K562 (cell line): ENCODE results near the gene APOL2. TPM values are rescaled to one million over a fixed set of nuclear protein-coding genes. Genes with fewer than 3 reads are reported as not detected.

ENCODE experiments used
- ATAC-seq: fragments of 200-7000 bp; cut with Tn5 transposase; 3 replicates; pipeline ENCODE4 v1.9.1; 2020; ENCODE audit warnings: moderate library complexity
- BruUV-seq: library from RNA; stranded (reverse); fragments of 400-500 nt; replicated peaks from 2 replicates; lab custom pipeline; 2021; lab: Mats Ljungman, UMichigan
- CTCF ChIA-PET: fragments of 300-600 bp; formaldehyde crosslinking; extraction: SDS; loops from one replicate; lab custom pipeline; 2021; ENCODE audit warnings: low intra/inter-chr PET ratio; lab: Yijun Ruan, JAX
- POLR2A ChIA-PET: fragments of 300-600, 350-650 bp; sonication (Branson Sonifier 250); formaldehyde crosslinking; extraction: SDS; loops from one replicate; lab custom pipeline; 2021; ENCODE audit warnings: antibody characterized with exemption, inconsistent platforms; lab: Yijun Ruan, JAX
- DNase-seq, 4 experiments: peaks; one replicate each; pipeline versions ENCODE4 v3.0.0 to v3.0.0-alpha.2; 2011 to 2018; ENCODE audit warnings: low spot score in 3 of 4, mixed read lengths in 3 of 4; ENCODE audit errors: extremely low read depth in 1 of 4
- FAIRE-seq: peaks from 2 replicates; lab custom pipeline; 2011; peaks lifted over from hg19 to GRCh38; lab: Jason Lieb, UNC
- H2AFZ ChIP-seq: 2 replicates; pipeline ENCODE4 v1.6.0; 2011; ENCODE audit warnings: low read depth, low read length, control low read depth, inconsistent platforms
- H3K27ac ChIP-seq: fragments of 200-600 bp; 3 replicates; pipeline ENCODE4 v1.8.0; 2011; ENCODE audit warnings: low read depth, mild to moderate bottlenecking, control low read depth, inconsistent platforms, low read length, moderate library complexity, mixed read lengths; ENCODE audit errors: extremely low read depth
- H3K27me3 ChIP-seq, 2 experiments: fragments of 300-600 bp in 1 of 2; 2 replicates in 1 of 2; 3 replicates in 1 of 2; pipeline versions ENCODE4 v1.6.0 to v1.8.0; 2011; ENCODE audit warnings: inconsistent platforms in 2 of 2, low read length in 2 of 2, mild to moderate bottlenecking in 1 of 2, mixed read lengths in 1 of 2, moderate library complexity in 1 of 2; ENCODE audit not compliant: control insufficient read depth in 2 of 2, insufficient read depth in 2 of 2
- H3K36me3 ChIP-seq: fragments of 300-600 bp; 3 replicates; pipeline ENCODE4 v1.8.0; 2011; ENCODE audit warnings: mild to moderate bottlenecking, low read length, inconsistent platforms; ENCODE audit not compliant: control insufficient read depth, insufficient read depth
- H3K4me1 ChIP-seq, 2 experiments: fragments of 200-600 bp in 1 of 2; replicated peaks in 1 of 2; 2 replicates in 1 of 2; 3 replicates in 1 of 2; pipeline versions ENCODE4 v1.5.1 to v1.8.0; 2011; ENCODE audit warnings: inconsistent platforms in 2 of 2, low read length in 2 of 2, mild to moderate bottlenecking in 1 of 2, mixed read lengths in 1 of 2, moderate library complexity in 1 of 2; ENCODE audit not compliant: control insufficient read depth in 2 of 2, insufficient read depth in 2 of 2
- H3K4me2 ChIP-seq: 2 replicates; pipeline ENCODE4 v1.6.1; 2011; ENCODE audit warnings: low read length, control low read depth, inconsistent platforms, mixed read lengths; ENCODE audit not compliant: insufficient read depth
- H3K4me3 ChIP-seq: fragments of 200-600 bp; sonication (generic), shearing (Covaris generic); 2 replicates; pipeline ENCODE4 v1.5.1; 2016; ENCODE audit warnings: control low read depth, inconsistent platforms
- H3K79me2 ChIP-seq: fragments of 200-600 bp; 3 replicates; pipeline ENCODE4 v1.8.0; 2011; ENCODE audit warnings: low read length, inconsistent platforms; ENCODE audit not compliant: control insufficient read depth, insufficient read depth
- H3K9ac ChIP-seq, 2 experiments: 2 replicates each; pipeline versions ENCODE4 v1.6.0 to v1.6.1; 2011; ENCODE audit warnings: low read depth in 2 of 2, low read length in 2 of 2, control low read depth in 1 of 2, inconsistent platforms in 1 of 2, mild to moderate bottlenecking in 1 of 2, mixed read lengths in 1 of 2; ENCODE audit not compliant: insufficient read depth in 1 of 2
- H3K9me1 ChIP-seq: one replicate; pipeline ENCODE4 v1.6.0; 2011; ENCODE audit warnings: inconsistent platforms, mild to moderate bottlenecking, low read length, moderate library complexity; ENCODE audit not compliant: control insufficient read depth, insufficient read depth
- H3K9me3 ChIP-seq: replicated peaks from 2 replicates; pipeline ENCODE4 v1.5.1; 2011; ENCODE audit warnings: low read depth, low read length, inconsistent platforms; ENCODE audit not compliant: control insufficient read depth, insufficient read depth
- H4K20me1 ChIP-seq: replicated peaks from 2 replicates; pipeline ENCODE4 v1.6.1; 2011; ENCODE audit warnings: low read length, inconsistent platforms, mixed read lengths; ENCODE audit not compliant: control insufficient read depth, insufficient read depth
- TBL1XR1 ChIP-seq, 2 experiments: IDR thresholded peaks; 2 replicates each; pipeline ENCODE4 v1.6.1; 2012; ENCODE audit warnings: improper control_type of control experiment in 2 of 2, low read length in 2 of 2, mild to moderate bottlenecking in 1 of 2
- WGBS: fragments of 100-300 bp; shearing (Covaris generic); methylation state at CpG from one replicate; pipeline ENCODE4 v1.1.6; 2016; ENCODE audit warnings: low coverage, mixed read lengths; ENCODE audit not compliant: insufficient coverage; ENCODE audit errors: missing lambda C conversion rate; 5-methylcytosine and 5-hydroxymethylcytosine counted together
- in situ Hi-C: fragments of 300-500 bp; cut with MboI; formaldehyde crosslinking; loops from 4 replicates; pipeline ENCODE4 v1.15.0; 2018; ENCODE audit warnings: inconsistent platforms, mixed read lengths
- intact Hi-C: fragments of 100-400 bp; cut with micrococcal nuclease; formaldehyde crosslinking; loops from 2 replicates; pipeline ENCODE4 v1.14.2; 2022
- polyA plus RNA-seq, 8 experiments: library from polyadenylated mRNA; depleted of rRNA in 4 of 8; stranded (reverse) in 5 of 8; unstranded in 3 of 8; fragments of >200 nt; fragmentation: Nextera tagmentation in 2 of 8; fragmentation: Illumina TruSeq in 1 of 8; extraction: Ambion mirVana in 2 of 8; extraction: Trizol in 1 of 8; gene quantifications; 2 replicates each; pipeline versions ENCODE4 v1.2.1 to v1.2.3, GENCODE V29; 2011 to 2014; ENCODE audit warnings: inconsistent platforms in 1 of 8, missing spikeins in 1 of 8
- total RNA-seq, 7 experiments: library from RNA; depleted of rRNA in 6 of 7; stranded (reverse); fragments of >200 nt in 6 of 7; fragmentation: Illumina TruSeq in 2 of 7; extraction: Trizol in 2 of 7; gene quantifications; 2 replicates each; pipeline versions ENCODE4 v1.2.1 to v1.2.3, GENCODE V29; 2011 to 2021; ENCODE audit warnings: low replicate concordance in 1 of 7
- TF ChIP-seq, protein P1 (sequence below), 3 experiments: fragments of 200-800 bp in 1 of 3; fragments of 250-450 bp in 1 of 3; fragments of 450-650 bp in 1 of 3; sonication (Bioruptor Pico) in 1 of 3; sonication (Bioruptor generic) in 1 of 3; formaldehyde crosslinking in 1 of 3; IDR thresholded peaks; 2 replicates each; pipeline versions ENCODE4 v1.6.1 to v1.8.0; 2016 to 2022; ENCODE audit warnings: mild to moderate bottlenecking in 2 of 3, missing genetic modification characterization in 2 of 3, missing compliant biosample characterization in 1 of 3, moderate library complexity in 1 of 3

APOL2 gene
- total and polyA plus RNA-seq, 9 of the 15 experiments (the other 6 are each of a cell fraction or from before 2014, with no cell fraction given): 2.7 to 10.6 (median 8.9) TPM

DNA sequence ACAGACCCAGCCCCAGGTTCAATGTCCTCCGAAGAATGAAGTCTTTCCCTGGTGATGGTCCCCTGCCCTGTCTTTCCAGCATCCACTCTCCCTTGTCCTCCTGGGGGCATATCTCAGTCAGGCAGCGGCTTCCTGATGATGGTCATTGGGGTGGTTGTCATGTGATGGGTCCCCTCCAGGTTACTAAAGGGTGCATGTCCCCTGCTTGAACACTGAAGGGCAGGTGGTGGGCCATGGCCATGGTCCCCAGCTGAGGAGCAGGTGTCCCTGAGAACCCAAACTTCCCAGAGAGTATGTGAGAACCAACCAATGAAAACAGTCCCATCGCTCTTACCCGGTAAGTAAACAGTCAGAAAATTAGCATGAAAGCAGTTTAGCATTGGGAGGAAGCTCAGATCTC lies 27.7 kb upstream of the APOL2 start:
- ChIA-PET CTCF (no interaction called here), POLR2A (no interaction called here)
- H3K27ac ChIP-seq: no peak overlapping the region
- no peak overlapping the region for H3K9ac ChIP-seq
- peaks cover 14% of the 10 kb centered on the region; the same call in 1 of the 3 replicates for H3K36me3 ChIP-seq
- no peaks in the 10 kb centered on the region for H4K20me1 ChIP-seq
- intact Hi-C loops (no loop called here), in situ Hi-C loops (no loop called here)
- no peak overlapping the region for H2AFZ ChIP-seq
- BruUV-seq: TSS peak; percentile 66
- no peak overlapping the region for H3K4me2 ChIP-seq
- no peak for DNase-seq
- H3K9me3 ChIP-seq: no peaks in the 10 kb centered on the region
- FAIRE-seq: no peak
- TF ChIP-seq, protein P1, sequence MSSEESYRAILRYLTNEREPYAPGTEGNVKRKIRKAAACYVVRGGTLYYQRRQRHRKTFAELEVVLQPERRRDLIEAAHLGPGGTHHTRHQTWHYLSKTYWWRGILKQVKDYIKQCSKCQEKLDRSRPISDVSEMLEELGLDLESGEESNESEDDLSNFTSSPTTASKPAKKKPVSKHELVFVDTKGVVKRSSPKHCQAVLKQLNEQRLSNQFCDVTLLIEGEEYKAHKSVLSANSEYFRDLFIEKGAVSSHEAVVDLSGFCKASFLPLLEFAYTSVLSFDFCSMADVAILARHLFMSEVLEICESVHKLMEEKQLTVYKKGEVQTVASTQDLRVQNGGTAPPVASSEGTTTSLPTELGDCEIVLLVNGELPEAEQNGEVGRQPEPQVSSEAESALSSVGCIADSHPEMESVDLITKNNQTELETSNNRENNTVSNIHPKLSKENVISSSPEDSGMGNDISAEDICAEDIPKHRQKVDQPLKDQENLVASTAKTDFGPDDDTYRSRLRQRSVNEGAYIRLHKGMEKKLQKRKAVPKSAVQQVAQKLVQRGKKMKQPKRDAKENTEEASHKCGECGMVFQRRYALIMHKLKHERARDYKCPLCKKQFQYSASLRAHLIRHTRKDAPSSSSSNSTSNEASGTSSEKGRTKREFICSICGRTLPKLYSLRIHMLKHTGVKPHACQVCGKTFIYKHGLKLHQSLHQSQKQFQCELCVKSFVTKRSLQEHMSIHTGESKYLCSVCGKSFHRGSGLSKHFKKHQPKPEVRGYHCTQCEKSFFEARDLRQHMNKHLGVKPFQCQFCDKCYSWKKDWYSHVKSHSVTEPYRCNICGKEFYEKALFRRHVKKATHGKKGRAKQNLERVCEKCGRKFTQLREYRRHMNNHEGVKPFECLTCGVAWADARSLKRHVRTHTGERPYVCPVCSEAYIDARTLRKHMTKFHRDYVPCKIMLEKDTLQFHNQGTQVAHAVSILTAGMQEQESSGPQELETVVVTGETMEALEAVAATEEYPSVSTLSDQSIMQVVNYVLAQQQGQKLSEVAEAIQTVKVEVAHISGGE (CRISPR knock-in tag; IDR thresholded peaks at IDR 0.05): no peak
- TF ChIP-seq TBL1XR1 (IDR thresholded peaks at IDR 0.05; ENCODE audit: low read length in 2 of 2): no peak
- TF ChIP-seq, all 486 proteins: peak for 0
- Histone ChIP-seq H3K4me1 (peaks cover 0 to 6% of the 10 kb centered on the region in 2 experiments; a peak in 4 of 5 replicates), H3K79me2 (no peaks in the 10 kb centered on the region), H3K27me3 (no peaks in the 10 kb centered on the region), H3K4me3 (no peak overlapping the region), H3K9me1 (no peaks in the 10 kb centered on the region)
- ATAC-seq: no peak
- WGBS: 80% methylated on average over 4 of the region's 4 CpGs
